Kidney epithelial cell (primary cell): Measurements from ENCODE around the gene KCNB1. TPM values are rescaled to one million over a fixed set of nuclear protein-coding genes. Genes with fewer than 3 reads are reported as not detected.

ENCODE experiments used
- DNase-seq: peaks from one replicate; pipeline ENCODE4 v3.0.0-alpha.2; 2010; ENCODE audit warnings: low read depth
- H3K27me3 ChIP-seq: 2 replicates; pipeline ENCODE4 v1.6.0; 2011; ENCODE audit warnings: low read length; ENCODE audit not compliant: control insufficient read depth, insufficient read depth
- H3K36me3 ChIP-seq: 2 replicates; pipeline ENCODE4 v1.5.1; 2011; ENCODE audit warnings: low read length; ENCODE audit not compliant: control insufficient read depth, insufficient read depth
- H3K4me3 ChIP-seq: 2 replicates; pipeline ENCODE4 v1.5.1; 2011; ENCODE audit warnings: low read depth, mild to moderate bottlenecking, control low read depth, low read length
- total RNA-seq: library from RNA; depleted of rRNA; stranded (reverse); fragments of >200 nt; gene quantifications from 2 replicates; pipeline ENCODE4 v1.2.3, GENCODE V29; 2015
- TF ChIP-seq, protein P1 (sequence below): IDR thresholded peaks from 2 replicates; pipeline ENCODE4 v1.5.1; 2011; ENCODE audit warnings: mild to moderate bottlenecking, moderate library complexity, low read length, control low read depth, inconsistent platforms; ENCODE audit not compliant: insufficient read depth, poor library complexity, severe bottlenecking

Gene KCNB1
- total RNA-seq, 1 donor from 2014 or later = not detected

DNA sequence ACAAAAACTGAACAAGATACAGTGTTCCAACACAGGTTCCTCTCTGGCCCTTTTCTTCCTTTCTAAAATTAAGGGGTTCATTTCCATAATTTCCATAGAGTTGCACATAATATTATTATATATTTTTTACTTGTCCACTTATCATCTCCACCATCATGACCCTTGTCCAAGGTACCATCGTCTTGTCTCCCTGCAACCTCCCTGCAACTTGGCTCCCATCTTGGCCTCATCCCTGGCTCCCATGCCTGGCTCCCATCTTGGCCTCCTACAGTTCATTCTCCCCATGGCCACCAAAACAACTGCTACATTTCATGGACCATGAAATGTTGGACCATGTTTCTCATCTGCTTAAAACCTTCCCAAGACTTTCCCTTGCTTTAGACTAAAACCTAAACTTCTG is 3.1 kb upstream of the KCNB1 start:
- H3K27me3 ChIP-seq = peaks cover 41% of the 10 kb centered on the region
- TF ChIP-seq, protein P1, sequence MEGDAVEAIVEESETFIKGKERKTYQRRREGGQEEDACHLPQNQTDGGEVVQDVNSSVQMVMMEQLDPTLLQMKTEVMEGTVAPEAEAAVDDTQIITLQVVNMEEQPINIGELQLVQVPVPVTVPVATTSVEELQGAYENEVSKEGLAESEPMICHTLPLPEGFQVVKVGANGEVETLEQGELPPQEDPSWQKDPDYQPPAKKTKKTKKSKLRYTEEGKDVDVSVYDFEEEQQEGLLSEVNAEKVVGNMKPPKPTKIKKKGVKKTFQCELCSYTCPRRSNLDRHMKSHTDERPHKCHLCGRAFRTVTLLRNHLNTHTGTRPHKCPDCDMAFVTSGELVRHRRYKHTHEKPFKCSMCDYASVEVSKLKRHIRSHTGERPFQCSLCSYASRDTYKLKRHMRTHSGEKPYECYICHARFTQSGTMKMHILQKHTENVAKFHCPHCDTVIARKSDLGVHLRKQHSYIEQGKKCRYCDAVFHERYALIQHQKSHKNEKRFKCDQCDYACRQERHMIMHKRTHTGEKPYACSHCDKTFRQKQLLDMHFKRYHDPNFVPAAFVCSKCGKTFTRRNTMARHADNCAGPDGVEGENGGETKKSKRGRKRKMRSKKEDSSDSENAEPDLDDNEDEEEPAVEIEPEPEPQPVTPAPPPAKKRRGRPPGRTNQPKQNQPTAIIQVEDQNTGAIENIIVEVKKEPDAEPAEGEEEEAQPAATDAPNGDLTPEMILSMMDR = no peak
- no peak for DNase-seq
- H3K36me3 ChIP-seq = no peaks in the 10 kb centered on the region
- no peak overlapping the region for H3K4me3 ChIP-seq

DNA sequence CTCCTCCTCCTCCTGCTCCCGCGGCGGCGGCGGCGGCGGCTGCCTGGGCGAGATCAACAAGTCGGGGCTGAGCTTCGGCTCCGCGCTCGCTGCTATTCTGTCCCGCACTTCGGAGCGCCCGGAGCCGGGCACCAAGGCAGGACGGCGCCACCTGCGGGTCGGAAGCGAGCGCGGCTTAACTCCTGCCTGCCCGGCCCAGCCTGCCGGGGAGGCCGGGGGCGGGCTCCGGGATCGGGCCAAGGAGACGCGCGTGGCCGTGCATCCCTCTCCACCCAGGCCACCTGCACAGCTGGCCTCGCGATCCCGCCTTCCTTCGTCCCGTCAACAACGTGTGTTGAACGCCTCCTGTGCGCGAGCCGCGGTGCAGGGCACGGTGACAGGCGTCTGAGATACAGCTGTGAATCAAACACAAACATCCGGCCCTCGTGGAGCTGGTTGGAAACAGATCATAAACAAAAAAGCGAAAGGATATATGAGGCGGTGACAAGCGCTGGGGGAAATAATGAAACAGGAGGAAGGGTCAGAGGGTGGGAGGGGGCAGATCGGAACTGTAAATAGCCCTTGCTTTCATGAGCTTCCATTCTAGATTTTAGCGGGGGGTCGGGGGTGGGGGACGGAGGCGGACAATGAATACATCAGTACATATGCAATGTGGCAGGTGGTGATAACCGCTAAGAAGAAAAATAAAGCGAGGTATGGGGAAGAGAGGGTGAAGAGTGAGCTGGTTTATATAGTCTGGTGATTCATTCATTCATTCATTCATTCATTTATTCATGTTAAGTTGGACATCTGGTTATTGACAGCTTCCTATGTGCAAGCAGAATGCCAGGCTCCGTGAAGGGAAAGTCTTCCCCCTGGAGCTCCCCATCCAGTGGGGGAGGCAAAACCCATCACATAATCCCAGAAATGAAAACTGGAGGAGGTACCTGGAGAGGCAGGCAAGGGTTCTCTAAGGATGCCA is 2.0 kb upstream of the KCNB1 start:
- peak; percentile 7 for DNase-seq
- Histone ChIP-seq H3K4me3 (peak overlapping the region; percentile 7), H3K36me3 (no peaks in the 10 kb centered on the region), H3K27me3 (peaks cover 44% of the 10 kb centered on the region)
- TF ChIP-seq, protein P1 = peak; percentile 60

DNA sequence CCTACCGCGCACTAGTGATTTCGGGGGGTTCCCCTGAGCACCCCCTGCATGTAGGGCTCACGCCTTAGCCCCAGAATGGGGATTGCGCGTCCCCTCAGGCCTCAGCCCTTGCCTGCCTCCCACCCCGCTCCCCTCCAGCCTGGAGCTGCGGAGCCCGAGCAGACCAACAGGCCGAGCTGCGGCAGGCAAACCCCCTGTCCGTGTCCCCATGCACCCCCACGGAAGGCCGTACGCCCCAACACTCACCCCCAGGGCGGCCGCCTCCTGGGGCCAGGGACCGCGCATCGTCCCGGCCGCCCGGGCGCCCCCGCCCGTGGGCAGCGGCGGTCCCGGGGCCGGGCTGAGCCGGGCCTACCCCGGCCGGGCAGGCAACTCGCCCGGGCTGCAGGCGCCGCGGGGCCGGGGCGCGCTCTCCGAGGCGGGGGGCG is 1.2 kb upstream of the KCNB1 start:
- TF ChIP-seq, protein P1 = no peak
- H3K36me3 ChIP-seq = no peaks in the 10 kb centered on the region
- H3K4me3 ChIP-seq = no peak overlapping the region
- H3K27me3 ChIP-seq = peaks cover 49% of the 10 kb centered on the region
- DNase-seq = no peak

DNA sequence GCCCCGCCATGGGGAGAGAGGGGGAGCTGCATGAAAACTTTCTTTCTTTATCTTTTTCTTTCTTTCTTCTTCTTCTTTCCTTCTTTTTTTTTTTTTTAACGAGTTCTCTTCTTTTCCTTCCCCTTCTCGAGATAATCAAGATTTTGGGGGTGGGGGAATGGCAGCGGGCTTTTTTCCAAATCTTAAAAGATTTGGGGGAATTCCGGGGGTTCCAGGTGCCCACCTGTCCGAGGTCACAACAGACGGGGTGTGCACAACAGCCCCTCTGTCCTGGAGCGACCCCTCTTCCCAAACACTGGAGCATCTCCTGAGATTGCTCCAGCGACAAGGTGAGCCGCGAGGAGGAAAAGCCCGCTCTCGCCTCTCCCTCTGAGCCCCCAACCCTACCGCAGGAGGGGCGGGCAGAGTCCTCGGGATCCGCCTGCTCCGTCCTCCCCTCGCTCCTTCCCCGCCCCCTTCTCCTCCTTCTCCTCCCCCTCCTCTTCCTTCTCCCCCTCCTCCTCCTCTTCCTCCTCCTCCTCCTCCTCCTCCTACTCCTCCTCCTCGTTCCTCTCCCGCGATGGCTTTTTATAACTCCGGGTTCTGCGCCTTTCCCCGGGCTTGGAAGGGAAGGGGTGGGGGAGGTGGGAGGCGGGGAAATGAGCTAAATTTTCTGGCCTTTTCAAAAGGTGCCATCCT is 689 bp upstream of the KCNB1 start:
- peaks cover 49% of the 10 kb centered on the region for H3K27me3 ChIP-seq

DNA sequence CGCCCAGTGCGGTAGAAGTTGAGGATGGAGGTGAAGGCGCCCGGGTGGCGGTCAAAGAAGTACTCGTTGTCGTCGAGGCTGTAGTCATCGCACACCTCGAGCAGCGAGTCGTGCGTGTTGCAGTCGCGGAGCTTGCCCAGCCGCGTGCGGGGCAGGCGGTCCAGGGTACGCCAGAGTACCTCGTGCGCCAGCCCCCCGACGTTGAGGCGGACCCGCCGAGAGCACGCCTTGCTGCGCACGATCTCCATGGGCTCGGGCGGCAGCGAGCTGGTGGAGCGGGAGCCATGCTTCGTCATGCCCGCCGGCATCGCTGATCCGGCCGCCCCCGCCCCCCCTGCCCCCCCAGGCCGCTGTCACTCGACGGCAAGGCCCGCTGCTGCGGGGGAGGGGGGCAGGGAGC is 295 bp downstream of the KCNB1 start:
- Histone ChIP-seq H3K4me3 (no peak overlapping the region), H3K27me3 (peaks cover 52% of the 10 kb centered on the region), H3K36me3 (no peaks in the 10 kb centered on the region)
- no peak for DNase-seq
- TF ChIP-seq, protein P1 = no peak

More for the DNA sequence above, 689 bp upstream of the KCNB1 start:
- Histone ChIP-seq H3K36me3 (no peaks in the 10 kb centered on the region), H3K4me3 (no peak overlapping the region)
- TF ChIP-seq, protein P1 = no peak
- no peak for DNase-seq
